Subcutaneous adipose tissue (tissue), 4 donors: Measurements from ENCODE around the gene HNRNPU. TPM values are rescaled to one million over a fixed set of nuclear protein-coding genes. Genes with fewer than 3 reads are reported as not detected.

Experiments used
- CTCF ChIP-seq: fragments of 450-650 bp; IDR thresholded peaks from one replicate; pipeline ENCODE4 v1.5.1; 2016; ENCODE audit warnings: low read depth, mild to moderate bottlenecking, control low read depth, antibody characterized with exemption, moderate library complexity
- total RNA-seq, 4 donors: library from RNA; depleted of rRNA; stranded (reverse); fragments of >200 nt; gene quantifications; one replicate each; pipeline ENCODE4 v1.1.0, GENCODE V29; 2016

HNRNPU gene
- total RNA-seq, 4 donors from 2014 or later = 314 to 494 (median 367) TPM

DNA sequence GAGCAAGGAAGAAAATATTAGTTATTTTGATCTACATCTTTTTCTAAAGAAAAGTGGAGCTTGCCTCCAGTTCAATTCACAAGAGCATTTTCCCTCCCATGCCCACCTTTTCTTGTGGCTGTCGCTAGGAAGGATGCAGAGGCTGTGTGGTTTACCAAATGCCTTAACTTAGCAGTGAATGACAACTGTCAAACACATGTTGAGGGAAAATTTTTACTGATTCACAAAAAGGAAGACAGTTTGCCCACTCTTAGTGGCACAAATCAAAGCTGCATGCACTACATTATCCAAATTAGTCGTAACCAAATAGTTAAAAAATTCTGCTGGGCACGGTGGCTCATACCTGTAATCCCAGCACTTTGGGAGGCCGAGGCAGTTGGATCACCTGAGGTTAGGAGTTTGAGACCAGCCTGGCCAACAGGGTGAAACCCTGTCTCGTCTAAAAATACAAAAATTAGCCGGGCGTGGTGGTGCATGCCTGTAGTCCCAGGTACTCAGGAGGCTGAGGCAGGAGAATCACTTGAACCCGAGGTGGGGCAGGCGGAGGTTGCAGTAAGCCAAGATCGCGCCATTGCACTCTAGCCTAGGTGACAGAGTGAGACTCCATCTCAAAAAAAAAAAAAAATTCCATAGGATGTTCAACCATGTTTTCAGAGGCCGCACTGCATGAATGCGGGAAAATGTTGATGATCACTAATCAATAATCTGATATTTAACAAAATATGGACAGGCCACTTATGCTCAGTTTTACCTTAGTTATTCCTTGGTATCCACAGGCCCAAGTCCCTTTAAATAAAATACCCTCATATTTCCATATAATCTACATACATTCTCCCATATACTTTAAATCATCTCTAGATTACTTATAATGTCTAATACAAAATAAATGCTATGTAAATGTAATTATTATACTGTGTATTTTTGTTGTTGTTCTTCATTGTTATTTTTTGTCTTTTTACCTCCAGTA lies 19.9 kb downstream of the HNRNPU start:
- no peak for TF ChIP-seq CTCF

DNA sequence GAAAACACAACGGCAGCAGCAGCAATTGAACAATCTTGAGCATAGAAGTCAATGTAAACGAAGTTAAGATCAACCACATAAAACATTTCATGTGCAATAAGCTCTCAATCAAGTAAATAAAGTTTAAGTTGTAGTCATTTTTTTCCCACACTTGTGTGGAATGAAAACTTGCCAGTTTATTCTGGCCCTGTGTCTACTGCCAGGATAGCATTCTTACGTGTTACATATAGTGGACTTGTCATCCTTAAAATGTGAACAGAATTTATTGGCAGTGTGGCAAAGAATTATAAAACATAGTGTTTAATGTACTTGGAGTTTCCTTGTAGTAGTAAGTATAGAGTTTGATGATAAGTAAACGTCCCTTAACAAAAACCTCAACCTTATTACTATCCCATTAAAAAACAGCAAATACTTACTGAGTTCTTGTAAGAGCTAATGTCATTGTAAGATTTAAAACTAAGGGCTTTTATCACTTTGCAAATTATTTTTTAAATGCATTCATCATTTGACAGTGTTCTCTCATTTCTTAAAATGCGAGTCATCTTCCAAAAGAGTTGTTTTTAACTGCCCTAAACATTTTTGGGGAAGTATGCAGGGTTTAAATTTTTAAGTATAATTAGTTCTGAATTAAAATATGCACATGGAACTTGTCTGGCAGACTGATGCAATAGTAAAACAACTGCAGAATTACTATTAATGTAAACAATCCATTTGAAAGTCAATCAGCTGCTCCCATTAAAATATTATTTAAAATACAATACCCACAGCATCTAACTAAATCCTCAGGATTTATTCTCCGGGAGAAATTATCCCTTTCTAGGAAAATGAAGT lies 21.0 kb downstream of the HNRNPU start:
- TF ChIP-seq CTCF = no peak

GRCh38 chr1:244841273-244841927 lies 22.9 kb downstream of the HNRNPU start:
- TF ChIP-seq CTCF = no peak

DNA sequence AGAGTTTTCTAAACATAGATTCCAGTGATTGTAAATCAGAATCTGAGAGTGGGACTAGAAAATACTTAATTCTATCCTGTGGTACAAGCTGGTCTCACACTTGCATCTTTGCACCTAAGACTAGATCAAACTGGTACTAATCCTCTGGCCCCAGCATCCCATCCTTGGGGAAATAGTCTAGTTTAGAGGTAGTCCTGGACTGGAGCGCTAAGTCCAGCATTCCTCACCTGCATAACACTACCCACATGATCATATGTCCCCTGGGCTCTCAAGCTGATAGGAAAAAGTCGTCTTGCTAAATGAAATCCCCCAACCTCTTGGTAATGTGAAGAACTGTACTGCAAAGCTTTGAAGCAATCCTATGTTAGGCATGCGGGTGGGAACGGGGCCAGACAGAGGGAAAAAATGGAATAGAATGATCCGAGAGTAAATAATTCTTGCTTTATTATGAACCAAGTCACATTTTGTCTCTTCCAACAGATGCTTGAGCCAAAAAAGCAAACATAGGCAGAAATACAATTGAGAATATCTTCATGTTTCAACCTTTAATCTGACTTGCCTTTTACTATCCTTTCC lies 24.0 kb downstream of the HNRNPU start:
- TF ChIP-seq CTCF = no peak

GRCh38 chr1:244839656-244840055 lies 24.7 kb downstream of the HNRNPU start:
- no peak for TF ChIP-seq CTCF

- TF ChIP-seq CTCF = no peak
Observed at GRCh38 chr1:244837597-244838258, 26.6 kb downstream of the HNRNPU start.
